GM13976 (cell line): ENCODE measurements around the gene CPPED1.

Source experiments
- DNase-seq: peaks from one replicate; pipeline ENCODE4 v3.0.0; 2012; ENCODE audit warnings: low spot score
- CTCF ChIP-seq: IDR thresholded peaks from 2 replicates; pipeline ENCODE4 v1.5.1; 2012; ENCODE audit warnings: borderline replicate concordance, mild to moderate bottlenecking; ENCODE audit not compliant: insufficient read depth; ENCODE audit errors: extremely low read depth, missing control alignments, control extremely low read depth
- in situ Hi-C: fragments of 300-500 bp; cut with MboI; formaldehyde crosslinking; loops from one replicate; pipeline ENCODE4 v1.12.0; 2022; ENCODE audit warnings: low sequenced_read_pairs, mixed read lengths, inconsistent platforms; ENCODE audit not compliant: unreplicated experiment

CPPED1 gene, protein sequence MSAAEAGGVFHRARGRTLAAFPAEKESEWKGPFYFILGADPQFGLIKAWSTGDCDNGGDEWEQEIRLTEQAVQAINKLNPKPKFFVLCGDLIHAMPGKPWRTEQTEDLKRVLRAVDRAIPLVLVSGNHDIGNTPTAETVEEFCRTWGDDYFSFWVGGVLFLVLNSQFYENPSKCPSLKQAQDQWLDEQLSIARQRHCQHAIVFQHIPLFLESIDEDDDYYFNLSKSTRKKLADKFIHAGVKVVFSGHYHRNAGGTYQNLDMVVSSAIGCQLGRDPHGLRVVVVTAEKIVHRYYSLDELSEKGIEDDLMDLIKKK

DNA sequence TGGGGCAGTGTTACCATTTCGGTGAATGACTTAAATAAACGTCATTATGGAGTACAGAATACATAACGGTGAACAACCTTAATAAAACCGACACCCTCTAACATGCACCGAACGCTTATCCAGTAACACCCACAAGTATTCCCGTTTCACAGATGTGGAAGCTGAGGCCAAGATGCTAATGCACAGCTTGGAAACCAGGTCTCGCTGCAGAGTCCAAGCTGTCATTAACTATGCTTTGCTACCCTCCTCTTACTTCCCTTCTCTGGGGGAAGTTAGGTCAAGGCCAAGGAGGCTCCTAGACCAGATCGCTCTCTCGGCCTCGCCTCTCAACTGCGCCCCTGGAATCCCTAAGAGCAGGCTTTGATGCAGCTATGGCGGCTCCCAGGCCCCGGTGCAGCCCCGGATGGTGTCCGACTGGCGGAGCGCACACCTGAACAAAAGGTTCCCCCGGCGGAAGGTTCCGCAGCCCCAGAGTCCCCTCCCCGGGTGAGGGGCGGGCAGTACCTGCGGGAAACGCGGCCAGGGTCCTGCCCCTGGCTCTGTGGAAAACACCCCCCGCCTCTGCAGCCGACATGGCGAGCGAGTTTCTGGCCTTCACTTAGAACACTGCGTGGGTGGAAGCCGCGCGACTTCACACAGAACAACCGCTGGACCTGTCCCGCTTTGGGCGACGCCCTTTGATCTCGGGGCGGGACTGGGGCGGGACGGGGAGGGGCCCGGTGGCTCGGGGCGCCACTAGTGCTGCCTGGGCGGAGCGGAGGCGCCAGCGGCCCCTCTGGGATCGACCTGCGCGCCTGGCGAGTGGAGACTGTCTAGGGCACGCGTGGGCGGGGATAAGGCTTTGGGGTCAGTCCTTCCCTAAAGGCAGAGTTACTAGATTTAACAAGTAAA lies at the start of gene CPPED1:
Gene CPPED1, minus strand, starts transcription at position 685 of the 891 bp plus-strand sequence. Its CDS starts 111 bp downstream, at position 574.
- TF ChIP-seq CTCF = no peak
- DNase-seq = peak; percentile 96
- in situ Hi-C loops = no loop called here

DNA sequence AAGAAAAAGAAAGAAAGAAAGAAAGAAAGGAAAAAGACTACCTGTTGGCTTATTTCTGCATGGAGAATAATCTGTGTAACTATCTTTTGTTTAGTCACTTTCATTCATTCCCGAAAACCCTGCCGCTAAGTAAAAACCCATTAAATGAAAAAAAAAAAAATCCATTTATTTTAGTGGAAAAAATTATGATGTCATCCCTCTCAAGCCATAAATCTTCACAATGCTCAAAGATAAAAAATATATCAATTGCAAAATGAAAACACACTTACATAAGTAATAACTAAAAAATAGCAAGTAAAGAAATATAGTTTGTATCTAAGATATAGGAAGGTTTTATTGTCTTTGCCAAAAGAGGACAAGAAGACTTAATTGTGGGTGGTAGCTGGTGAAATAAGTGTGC lies 46.5 kb upstream of the CPPED1 start:
- no peak for TF ChIP-seq CTCF
- in situ Hi-C loops = no loop called here
- no peak for DNase-seq

DNA sequence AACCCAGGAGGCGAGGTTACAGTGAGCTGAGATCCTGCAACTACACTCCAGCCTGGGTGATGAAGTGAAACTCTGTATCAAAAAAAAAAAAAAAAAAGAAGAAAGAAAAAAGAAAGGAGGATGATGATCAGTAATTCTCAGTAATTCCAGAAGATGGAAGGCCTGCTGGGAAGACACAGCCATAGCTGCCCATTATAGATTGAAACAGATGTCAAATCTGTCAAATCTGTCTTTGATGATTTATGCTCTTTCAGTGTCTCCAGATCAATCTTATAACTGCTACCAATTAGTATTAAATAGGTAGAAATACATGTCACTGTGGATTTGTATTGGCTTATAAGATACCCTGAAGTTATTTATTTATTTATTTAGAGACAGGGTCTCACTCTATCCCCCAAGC lies 42.9 kb upstream of the CPPED1 start:
- in situ Hi-C loops = no loop called here
- DNase-seq = no peak

GRCh38 chr16:12845282-12845681 lies 41.6 kb upstream of the CPPED1 start:
- TF ChIP-seq CTCF = no peak
- in situ Hi-C loops = no loop called here
- no peak for DNase-seq

More for the DNA sequence above, 42.9 kb upstream of the CPPED1 start:
- no peak for TF ChIP-seq CTCF

- in situ Hi-C loops = no loop called here
- DNase-seq = no peak
- TF ChIP-seq CTCF = no peak
Observed at GRCh38 chr16:12837756-12838155, 34.1 kb upstream of the CPPED1 start.

DNA sequence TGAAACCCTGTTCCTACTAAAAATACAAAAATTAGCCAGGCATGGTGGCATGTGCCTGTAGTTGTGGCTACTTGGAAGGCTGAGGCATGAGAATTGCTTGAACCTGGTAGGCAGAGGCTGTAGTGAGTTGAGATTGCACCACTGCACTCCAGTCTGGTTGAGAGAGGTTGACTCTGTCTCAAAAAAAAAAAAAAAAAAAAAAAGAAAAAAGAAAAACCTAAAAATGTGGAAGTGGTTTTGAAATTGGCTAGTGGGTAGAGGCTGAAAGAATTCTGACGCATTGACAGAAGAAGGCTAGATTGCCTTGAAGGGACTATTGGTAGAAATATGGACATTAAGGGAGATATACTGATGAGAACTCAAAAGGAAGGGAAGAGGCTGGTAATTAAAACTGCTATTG lies 33.6 kb upstream of the CPPED1 start:
- no peak for DNase-seq
- in situ Hi-C loops = no loop called here
- TF ChIP-seq CTCF = no peak
